ENCODE data around the gene CMTM2.
A peak's percentile ranks its signal among the peaks of the same experiment; 100 is the strongest.
"Not testable (repeated sequence)": the region's sequence is repeated elsewhere in the genome, so short reads cannot be mapped to it uniquely, and the experiment has no call there.

Gene CMTM2

DNA sequence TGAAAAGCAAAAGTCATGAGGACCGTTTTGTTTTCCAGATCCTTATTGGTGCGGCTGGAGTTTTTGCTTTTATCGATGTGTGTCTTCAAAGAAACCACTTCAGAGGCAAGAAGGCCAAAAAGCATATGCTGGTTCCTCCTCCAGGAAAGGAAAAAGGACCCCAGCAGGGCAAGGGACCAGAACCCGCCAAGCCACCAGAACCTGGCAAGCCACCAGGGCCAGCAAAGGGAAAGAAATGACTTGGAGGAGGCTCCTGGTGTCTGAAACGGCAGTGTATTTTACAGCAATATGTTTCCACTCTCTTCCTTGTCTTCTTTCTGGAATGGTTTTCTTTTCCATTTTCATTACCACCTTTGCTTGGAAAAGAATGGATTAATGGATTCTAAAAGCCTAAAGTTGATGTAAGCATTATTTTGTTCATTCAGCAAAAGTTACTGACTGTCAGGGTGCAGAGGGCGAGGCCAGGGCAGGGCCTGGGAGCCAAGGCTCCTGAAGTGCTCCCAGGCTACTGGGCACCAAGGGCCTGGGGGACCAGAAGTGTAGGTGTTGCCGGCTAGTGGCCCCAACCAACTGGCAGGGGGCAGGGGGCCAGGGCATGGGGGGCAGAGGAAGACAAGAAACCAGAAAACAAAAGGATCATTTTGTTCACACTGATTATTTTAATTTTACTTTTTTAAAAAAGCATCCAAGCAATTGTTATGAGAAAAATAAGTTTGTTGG lies 8.8 kb downstream of the CMTM2 start:
- no peak for DNase-seq

DNA sequence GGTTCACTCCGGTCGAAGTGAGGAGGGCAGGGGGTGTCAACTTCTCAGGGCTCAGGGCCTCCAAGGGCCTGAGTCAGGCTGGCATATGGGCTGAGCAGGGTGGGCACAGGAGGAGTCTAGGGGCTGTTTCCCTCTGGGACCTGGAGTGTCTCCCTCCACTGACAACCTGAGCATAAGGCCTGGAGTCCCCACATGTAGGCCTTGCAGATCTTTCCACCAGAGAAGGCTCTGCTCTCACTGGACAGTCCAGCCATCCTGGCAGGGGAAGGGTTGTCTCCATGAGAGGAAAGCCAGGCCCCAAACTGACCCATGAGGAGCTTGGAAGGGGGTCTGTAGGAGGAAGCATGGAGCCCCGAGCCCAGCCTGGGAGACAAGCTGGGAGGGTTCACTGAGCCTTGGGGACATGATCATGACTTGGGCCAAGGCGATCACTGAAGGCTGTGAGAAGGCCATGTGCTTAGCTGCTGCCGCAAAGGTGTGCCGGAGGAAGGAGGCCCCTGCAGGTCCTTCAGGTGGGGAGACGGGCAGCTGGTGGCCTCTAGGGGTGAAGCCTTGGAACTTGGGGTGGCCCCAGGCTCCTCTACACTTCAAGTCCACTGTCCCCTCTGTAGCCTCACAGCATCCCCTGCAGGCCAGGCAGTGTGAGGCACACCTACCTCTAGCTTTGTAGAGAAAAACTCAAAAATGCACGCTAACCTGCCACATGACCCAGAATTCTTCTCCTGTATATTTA lies 9.9 kb downstream of the CMTM2 start:
- DNase-seq: no peak

GRCh38 chr16:66590322-66590721 lies 11.1 kb downstream of the CMTM2 start:
- no peak for DNase-seq

- no peak for DNase-seq
These were observed 11.8 kb downstream of the CMTM2 start for GRCh38 chr16:66591018-66591417.

GRCh38 chr16:66592241-66592640 lies 13.0 kb downstream of the CMTM2 start:
- no peak for DNase-seq

- DNase-seq: no peak
These were observed 13.6 kb downstream of the CMTM2 start for GRCh38 chr16:66592814-66593213.

DNA sequence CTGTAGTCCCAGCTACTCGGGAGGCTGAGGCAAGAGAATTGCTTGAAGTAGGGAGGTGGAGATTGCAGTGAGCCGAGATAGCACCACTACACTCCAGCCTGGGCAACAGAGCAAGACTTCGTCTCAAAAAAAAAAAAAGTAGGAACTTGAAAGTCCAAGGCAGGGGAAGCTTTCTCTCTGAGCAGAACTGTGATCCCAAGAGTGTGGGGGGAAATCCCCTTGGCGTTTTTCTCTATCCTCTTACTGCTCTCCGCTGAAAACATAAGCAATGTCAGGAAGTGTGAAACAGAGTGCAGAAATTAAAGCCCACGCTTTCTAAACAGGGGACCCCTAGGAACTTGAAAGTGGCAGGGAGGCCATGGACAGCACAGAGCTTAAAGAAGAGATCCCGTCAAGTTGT lies 15.5 kb downstream of the CMTM2 start:
- no peak for DNase-seq

GRCh38 chr16:66596559-66596958 lies 17.3 kb downstream of the CMTM2 start:
- DNase-seq: not testable (repeated sequence)

- DNase-seq: no peak
These were observed 18.0 kb downstream of the CMTM2 start for GRCh38 chr16:66596986-66597848.

DNA sequence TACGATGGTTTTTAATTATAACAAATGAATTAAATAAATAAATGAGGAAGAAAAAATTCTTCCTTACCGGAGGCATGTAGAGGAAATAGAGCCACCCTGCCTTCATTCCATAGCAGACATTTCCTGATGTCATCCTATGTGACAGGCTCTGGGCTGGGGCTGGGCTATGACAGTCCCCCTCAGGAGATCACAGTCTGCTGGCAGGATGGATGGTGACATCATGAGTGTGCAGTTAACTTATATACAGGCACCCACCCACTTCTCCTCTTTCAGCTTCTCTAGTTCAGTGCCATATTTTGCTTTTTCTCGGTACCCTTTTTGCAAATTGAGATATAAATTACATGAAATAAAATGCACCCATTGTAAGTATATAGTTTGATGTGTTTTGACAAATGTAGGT lies 18.8 kb downstream of the CMTM2 start:
- DNase-seq: no peak

DNA sequence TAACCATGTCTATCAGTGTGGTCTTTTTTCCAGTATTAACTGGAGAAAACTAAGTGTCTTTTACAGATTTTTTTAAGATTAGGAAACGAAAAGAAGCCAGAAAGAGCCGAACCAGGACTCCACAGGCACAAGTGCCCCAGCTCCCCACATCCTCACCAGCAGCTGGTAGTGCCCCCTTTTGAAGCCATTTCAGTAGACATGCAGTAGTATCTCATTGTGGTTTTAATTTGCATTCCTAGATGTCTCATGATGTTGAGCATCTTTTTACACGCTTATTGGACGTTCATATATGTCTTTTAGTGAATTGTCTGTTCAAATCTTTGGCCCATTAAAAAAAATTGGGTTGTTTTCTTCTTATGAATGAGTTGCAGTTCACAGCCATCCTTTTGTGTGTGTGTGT lies 20.5 kb downstream of the CMTM2 start:
- DNase-seq: no peak

- DNase-seq: no peak
These were observed 21.2 kb downstream of the CMTM2 start for GRCh38 chr16:66600477-66600876.

DNA sequence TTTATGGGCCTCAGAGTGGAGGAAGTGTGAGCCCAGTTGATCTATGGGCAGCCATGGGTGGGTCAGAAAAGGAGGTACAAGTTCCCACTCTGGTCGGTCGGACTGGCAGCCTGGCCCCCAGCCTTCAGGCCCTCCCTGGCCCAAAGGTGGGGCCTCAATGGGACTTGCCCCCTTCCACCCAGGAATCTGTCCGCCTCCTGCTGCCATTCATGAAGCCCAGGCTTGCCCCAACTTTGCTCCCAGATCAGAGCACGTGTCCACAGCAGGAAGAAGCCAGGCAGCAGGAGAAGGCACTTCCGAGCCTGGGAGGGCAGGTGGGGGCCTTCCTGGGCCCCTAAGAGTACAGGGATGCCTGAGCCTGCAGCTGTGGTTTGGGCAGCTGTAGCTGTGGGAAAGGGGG lies 22.2 kb downstream of the CMTM2 start:
- DNase-seq: no peak

GRCh38 chr16:66603537-66604375 lies 24.5 kb downstream of the CMTM2 start:
- peak; percentile 90 for DNase-seq

- peak; percentile 87 for DNase-seq
These were observed 25.3 kb downstream of the CMTM2 start, which contains the start of gene CMTM3 for GRCh38 chr16:66604376-66605176. Gene CMTM3, plus strand, starts transcription at chr16:66604704. Its CDS starts 102 bp downstream, at chr16:66604806.

GRCh38 chr16:66605177-66605978 lies 26.1 kb downstream of the CMTM2 start:
- DNase-seq: peak; percentile 79

DNA sequence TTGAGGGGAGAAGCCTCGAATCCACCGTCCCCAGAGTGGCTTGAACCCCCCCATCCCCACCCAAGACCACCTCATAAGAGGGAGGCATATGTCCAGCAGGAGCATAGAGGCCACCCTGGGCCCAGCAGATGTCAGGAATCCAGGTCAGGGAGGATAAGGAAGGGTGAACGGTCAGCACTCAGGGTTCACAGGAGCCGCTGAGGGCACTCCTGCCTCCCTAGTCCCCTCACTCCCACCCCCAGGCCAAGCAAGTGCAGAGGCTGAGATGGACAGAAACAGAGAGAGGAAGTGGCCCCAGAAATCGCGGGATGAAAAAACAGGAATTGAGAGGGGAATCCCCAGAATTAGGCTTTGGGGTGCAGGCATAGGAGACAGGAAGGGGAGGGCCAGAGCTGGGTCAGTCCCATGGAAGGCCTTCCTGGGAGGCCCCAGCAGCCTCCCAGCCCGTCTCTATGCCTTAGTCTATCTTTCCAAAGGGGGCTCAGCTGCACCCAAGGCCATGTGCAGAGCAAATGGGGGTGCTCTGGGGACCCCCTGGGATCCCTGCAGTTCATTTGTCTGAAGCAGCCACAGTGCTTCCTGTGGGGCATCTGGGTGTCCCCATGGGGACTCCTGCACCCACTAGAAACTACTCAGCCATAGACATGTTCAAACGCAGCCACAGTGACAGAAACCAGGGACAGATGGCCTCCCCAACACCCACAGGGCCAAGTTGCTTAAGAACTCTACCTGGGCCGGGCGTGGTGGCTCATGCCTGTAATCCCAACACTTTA lies 26.9 kb downstream of the CMTM2 start:
- no peak for DNase-seq

DNA sequence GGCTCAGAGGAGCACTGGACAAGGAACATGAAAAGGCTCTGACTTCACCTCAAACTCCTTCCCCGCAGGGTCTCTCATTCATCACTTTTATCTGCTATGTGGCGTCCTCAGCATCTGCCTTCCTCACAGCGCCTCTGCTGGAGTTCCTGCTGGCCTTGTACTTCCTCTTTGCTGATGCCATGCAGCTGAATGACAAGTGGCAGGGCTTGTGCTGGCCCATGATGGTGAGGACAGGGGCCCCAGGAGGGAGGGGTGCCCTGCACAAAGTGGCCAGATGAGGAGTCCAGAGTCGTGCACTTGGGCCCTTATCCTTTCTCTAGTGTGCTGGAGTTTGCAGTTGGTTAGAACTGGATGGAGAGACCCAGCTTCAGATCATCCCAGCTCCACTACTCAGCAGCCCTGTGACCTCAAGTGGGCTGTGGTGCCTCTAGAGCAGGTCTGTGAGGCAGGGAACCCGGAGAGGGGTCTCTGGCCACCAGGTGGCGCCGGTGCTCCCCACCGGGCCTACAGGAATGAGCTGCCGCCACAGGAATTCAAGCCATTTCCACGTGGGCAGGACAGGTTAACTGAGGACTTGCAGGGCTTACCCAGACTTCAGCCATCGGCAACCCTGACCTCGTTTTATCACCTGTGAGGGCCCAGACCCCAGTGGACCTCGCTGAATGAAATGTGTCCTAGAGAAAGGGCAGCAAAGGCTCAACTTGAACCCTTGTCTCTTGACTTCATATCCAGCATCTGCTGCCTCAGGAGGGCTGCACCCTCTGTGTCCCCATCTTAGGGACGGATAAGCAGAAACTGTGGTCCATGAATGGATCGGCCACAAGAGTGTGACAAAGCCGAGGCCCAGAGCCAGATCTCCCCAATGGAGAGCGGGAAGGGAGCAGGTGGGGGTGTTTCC lies 29.2 kb downstream of the CMTM2 start:
- DNase-seq: peak; percentile 89

- DNase-seq: no peak
These were observed 29.9 kb downstream of the CMTM2 start for GRCh38 chr16:66609139-66609510.

All from right hindlimb (tissue), 1 donor.